Prostate gland (tissue), 2 donors: ENCODE data around the gene FDXR.

ENCODE experiments used
- POLR2AphosphoS5 ChIP-seq: sonication (generic); formaldehyde crosslinking; IDR thresholded peaks from one replicate; pipeline ENCODE4 v1.6.1; 2017; ENCODE audit warnings: antibody characterized with exemption
- TF ChIP-seq, protein P1 (sequence below), 4 experiments: fragments of 200-600 bp in 2 of 4; fragments of 450-650 bp in 2 of 4; sonication (generic) in 2 of 4; IDR thresholded peaks; 1 replicate in 3 of 4; 2 replicates in 1 of 4; pipeline ENCODE4 v1.5.1; 2016 to 2019; ENCODE audit warnings: antibody characterized with exemption in 4 of 4, mild to moderate bottlenecking in 2 of 4, moderate library complexity in 2 of 4

DNA sequence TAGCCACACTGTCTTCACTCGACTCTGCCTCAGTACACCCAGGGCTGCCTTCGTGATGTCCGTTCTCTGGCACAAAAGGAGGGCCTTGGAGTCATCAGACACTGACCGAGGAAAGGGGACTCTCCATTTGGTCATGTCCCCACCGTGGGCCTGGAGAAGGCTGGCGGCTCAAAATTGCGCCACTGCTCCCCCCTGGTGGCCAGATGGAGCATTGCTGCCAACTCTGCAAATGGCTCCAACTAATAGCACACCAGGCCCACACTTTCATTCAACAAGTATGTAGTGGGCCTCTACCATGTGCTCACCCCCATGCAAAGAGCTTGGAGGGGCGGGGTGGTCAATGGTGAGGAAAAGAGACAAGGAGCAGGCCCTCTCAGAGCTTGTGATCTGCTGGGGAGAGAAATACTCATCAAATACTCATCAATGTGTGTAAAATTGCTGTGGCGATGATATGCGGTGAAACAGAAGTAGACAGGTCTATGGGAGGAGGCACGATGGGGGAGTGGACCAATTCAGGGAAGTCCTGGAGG lies 7.9 kb downstream of the FDXR start:
- TF ChIP-seq, protein P1, sequence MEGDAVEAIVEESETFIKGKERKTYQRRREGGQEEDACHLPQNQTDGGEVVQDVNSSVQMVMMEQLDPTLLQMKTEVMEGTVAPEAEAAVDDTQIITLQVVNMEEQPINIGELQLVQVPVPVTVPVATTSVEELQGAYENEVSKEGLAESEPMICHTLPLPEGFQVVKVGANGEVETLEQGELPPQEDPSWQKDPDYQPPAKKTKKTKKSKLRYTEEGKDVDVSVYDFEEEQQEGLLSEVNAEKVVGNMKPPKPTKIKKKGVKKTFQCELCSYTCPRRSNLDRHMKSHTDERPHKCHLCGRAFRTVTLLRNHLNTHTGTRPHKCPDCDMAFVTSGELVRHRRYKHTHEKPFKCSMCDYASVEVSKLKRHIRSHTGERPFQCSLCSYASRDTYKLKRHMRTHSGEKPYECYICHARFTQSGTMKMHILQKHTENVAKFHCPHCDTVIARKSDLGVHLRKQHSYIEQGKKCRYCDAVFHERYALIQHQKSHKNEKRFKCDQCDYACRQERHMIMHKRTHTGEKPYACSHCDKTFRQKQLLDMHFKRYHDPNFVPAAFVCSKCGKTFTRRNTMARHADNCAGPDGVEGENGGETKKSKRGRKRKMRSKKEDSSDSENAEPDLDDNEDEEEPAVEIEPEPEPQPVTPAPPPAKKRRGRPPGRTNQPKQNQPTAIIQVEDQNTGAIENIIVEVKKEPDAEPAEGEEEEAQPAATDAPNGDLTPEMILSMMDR (IDR thresholded peaks at IDR 0.05), result peak; percentile 90 to 96 (median 91)
- TF ChIP-seq POLR2AphosphoS5, result peak; percentile 17
